IPS DF 4.7 (cell line): ENCODE measurements around the gene SLC18A2.
"Not testable (repeated sequence)": the region's sequence is repeated elsewhere in the genome, so short reads cannot be mapped to it uniquely, and the experiment has no call there.

Experiments used
- DNase-seq: peaks from one replicate; pipeline ENCODE4 v3.0.0-alpha.2; 2013; ENCODE audit warnings: low spot score; ENCODE audit errors: extremely low read depth

The SLC18A2 gene

DNA sequence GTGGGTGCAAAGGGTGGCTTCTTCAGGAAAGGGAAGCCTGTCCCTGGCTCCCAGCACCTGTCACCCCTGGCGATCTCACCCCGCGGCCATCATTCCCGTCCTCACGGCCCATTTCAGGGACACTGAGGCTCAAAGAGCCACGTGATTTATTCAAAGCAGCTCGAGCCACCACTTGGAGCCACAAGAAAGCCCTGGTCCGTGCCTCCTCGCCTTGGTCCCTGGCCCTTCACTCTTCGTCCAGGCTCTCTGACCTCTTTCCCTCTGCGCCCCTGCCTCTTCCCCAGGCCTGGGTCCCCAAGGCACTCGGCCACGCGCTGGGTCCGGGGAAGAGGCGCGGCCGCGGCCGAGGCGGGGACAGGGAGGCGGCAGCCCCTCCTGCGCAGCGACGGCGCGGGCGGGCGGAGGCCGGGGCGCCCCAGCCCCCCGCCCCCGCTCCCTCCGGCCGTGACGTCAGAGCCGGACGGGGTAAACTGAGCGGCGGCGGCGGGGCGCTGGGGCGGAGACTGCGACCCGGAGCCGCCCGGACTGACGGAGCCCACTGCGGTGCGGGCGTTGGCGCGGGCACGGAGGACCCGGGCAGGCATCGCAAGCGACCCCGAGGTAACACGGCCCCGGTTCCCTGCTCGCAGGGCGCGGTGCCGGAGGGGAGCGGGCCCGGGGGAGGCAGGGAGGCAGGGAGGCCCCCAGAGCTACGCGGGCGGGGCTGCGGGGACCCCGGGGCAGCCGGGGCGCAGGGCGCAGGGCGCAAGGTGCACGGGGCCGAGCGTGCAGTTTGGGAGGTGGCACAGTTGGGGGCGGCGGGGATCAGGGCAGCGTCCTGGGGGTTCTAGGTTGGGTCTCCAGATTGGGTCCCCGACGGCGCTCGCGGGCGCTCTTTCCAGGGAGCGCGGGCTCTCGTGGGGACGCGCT, at the start of gene SLC18A2:
TSS of gene SLC18A2 (plus strand) at position 494 of the 909 bp plus-strand sequence. CDS start 580 bp downstream, outside the sequence.
- DNase-seq, result no peak

DNA sequence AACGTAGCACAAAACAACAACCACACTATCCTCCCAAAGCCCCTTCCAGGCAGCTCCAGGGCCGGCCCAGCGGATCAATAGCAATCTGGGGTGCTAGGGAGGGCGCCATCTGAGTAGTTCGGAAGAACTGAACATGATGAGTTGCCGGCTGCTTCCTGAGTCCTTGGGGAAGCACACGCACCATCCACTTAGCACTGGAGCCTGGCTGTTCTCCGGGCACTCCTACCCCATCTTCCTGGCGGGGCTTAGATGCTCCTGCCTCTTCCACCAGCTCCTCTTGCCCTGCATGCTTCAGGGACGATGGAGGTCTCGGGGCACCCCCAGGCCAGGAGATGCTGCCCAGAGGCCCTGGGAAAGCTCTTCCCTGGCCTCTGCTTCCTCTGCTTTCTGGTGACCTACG, 43.7 kb upstream of the SLC18A2 start, which contains the start of gene KCNK18:
TSS of gene KCNK18 (plus strand) at position 301 of the 400 bp plus-strand sequence. CDS start at position 301, 0 bp downstream.
- DNase-seq, result no peak

DNA sequence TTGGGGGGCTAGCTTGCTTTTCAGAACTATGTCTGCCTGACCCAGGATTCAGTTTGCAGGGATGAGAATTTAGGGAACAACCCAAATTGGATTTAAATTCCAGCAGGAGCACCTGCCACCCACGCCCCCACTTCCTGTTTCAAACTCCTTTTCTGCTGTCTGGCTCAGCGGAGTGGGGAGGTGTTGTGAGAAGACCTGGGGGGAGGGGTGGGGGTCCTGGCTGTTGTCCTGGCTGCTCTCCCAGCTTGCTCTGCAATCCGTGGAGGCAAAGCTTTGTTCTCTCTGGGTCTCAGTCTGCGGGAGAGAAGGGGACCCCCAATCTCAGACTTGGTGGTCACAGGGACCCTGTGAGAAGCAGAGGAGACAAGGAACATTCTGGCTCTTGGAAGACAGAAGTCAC, 42.8 kb upstream of the SLC18A2 start:
- DNase-seq, result no peak

DNA sequence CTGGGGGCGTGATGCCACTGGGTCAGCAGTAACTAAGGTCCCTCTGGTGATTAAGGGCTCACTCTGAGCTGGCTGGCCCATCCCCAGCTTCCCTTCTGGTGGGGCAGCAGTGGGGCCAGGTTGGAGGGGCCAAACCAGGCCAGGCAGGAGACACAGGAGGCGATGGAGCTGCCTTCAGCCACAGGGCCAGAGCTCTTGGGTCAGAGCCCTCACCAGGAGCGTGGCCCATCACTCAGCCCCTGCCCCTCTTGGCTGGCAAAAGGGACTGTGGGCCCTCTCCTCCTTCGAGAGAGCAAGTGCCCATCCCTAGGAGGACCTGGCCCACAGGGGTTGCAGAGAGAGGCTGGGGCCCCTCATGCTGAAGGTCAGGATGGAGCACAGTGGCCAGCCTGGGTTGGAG, 39.1 kb upstream of the SLC18A2 start:
- DNase-seq, result no peak

DNA sequence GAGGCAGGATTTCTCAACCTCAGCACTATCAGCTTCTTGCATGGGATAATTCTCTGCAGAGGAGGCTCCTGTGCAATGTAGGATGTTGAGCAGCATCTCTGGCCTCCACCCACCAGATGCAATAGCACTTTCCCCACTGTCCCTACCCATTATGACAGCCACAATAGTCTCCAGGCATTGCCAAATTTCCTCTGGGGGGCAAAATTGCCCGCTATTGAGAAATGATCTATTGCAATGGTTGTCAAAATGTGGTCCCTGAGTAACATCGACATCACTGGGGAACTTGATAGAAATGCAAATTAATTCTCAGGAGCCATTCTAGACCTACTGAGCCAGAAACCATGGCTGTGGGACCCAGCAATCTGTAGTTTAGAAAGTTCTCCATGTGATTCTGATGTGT, 36.6 kb upstream of the SLC18A2 start:
- no peak for DNase-seq

DNA sequence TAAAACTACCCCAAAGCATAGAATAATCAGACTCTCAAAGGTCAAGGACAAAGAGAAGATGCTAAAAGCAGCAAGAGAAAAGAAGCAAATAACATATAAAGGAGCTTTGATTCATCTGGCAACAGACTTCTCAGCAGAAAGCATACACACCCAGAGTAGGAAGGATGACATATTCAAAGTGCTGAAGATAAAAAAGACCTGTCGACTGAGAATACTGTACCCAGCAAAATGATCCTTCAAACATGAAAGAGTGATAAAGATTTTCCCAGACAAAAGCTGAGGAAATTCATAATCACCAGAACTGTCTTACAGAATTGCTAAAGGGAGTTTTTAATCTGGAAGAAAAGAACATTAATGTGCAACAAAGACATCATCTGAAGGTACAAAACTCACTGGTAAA, 28.7 kb upstream of the SLC18A2 start:
- no peak for DNase-seq

DNA sequence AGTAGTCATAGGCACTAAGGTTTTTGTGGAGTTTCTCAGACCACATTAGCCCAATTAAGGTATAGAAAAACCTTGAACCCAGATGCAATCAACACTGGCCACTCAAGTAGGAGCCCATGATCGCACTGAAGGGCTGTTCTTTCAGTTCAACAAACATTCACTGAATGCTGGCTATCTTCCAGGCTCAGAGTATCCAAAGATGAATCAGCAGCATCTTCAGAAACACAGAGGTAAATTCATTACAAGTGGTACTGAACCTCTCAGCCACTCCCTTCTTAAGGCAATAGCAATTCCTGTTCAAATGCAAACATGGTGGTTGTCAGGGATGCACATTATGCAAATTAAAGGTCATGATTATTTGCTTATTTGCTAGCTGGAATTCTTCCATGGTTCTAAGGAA, 26.5 kb upstream of the SLC18A2 start:
- DNase-seq, result no peak

DNA sequence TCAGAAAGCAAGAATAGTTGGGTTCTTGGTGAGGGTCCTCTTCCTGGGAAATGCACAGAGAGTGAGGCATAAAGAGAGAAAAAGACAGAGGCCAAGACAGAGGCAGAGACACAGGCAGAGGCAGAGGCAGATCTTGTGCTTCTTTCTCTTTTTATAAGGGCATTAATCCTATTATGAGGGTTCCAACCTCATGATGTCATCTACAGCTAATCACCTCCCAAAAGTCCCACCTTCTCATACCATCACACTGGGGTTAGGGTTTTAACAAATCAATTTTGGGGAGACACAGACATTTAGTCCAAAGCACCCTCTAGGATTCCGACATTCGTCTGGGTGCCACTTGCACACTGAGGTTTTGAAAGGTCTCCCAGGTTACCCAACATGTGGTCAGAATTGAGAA, 25.8 kb upstream of the SLC18A2 start:
- DNase-seq, result no peak

DNA sequence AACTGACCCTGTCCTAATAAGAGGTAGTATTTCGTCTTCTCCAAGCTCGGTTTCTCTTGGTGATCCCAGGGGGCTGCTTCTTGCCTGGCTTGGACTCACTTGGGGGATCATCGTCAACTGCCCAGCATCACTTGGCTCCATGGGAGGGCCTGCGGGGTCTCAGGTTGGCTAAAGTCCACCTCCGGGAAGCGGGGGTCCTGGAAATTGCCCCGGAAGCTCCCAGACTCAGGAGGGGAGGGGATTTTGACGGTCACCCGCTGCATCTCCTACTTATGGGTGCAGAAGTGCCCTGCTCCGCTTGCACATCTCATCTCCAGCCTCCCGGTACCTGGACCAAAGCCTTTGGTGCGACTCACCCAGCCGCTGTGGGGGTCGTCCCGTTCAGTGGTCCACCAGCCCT, 24.9 kb upstream of the SLC18A2 start:
- DNase-seq, result no peak

DNA sequence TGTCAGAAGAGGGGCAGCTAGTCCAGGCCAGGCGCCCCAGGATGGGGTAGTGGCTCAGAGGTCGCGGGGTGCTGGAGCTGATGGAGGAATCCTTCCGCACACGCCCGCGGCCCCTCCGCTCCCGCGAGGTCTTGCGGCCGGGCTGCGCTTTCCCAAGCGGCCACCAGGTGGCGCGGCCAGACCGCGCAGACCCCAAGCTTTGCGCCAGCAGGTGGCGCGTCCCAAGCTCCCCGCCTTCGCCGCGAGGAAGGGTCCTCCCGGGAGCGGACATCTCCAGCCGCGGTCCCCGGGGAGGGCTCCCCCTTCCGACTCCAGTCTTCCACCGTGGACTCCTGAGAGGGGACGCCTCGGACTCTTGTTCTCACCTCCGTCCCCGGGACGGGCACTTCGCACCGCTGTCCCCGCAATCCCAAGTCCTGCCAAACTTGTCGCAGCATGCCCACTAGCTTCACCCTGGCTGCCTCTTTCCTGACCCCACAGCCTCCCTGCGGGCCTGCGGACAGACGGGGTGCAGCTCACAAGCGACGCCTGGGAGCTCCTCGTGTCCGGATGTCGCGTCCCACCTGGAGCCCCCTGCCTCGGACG, 24.2 kb upstream of the SLC18A2 start:
- DNase-seq, result no peak

DNA sequence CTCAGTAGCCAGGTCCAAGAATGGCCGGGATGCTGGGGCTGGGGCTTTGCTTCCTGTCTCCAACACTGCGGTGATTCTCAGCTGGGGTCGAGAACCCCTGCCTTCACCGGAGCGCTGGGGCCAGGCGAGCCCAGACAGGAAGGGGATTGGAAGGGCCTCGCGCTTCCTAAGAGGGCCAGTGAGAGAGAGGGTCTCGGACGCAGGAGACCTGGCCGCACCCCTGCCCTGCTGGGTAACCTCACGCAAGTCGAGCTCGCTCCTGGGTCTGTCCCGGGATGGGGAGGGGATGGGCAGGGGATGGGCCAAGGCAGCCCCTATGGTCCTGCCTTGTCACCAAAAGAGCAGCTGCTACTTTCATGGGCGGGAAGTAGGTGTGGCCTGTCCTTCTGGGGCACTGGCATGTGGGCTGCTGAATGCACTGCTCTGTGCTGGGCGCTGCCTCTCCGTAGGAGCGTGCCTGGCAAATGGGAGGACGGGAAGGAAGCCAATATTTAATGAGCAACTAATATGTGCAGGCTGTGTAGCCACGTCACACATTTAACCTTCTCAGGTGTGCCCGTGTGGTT, 23.6 kb upstream of the SLC18A2 start:
- DNase-seq, result no peak

DNA sequence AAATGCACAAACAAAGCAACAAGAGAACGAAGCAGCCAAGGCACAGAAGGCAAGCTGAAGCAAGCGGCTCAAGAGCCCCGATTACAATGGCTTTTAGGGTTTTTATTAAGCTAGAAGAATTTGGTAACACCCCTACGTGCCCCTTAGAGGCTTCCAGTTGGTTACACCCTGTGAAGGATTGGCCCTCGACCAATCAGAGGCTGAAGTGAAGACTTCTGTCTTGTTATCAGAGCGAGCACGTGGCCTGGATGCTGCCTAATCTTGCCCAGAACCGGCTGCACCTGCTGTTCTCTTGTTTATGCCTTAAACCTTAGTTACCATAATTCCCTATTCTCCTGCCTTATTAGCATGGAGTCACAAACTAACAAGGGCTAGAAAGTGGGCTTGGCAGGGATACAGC, 22.3 kb upstream of the SLC18A2 start:
- no peak for DNase-seq

DNA sequence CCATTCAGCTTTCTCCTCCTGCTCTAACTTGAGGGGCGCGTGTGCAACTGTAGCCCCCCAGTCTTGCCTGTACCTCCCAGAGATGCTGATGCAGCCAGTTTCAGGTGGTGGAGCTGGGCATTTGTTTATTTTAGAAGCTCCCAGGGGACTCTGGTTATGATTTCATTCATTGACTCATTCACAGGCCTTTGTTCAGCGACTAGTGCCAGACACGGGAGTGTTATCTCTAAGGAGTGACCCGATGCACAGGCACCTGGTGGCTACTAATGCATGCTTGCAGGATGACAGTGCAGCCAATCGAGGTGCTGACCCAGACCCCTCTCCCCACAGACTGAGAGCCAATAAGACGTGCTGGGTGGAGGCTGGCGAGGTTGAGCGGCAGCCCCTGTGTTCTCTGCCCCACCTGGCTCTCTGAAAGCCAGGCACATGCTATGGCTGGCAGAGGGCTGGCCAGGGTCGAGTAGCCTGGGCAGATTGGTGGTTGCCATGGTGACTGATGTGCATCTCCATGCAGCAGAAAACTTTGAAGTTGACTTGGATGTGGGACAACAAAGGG, 19.7 kb upstream of the SLC18A2 start:
- no peak for DNase-seq

DNA sequence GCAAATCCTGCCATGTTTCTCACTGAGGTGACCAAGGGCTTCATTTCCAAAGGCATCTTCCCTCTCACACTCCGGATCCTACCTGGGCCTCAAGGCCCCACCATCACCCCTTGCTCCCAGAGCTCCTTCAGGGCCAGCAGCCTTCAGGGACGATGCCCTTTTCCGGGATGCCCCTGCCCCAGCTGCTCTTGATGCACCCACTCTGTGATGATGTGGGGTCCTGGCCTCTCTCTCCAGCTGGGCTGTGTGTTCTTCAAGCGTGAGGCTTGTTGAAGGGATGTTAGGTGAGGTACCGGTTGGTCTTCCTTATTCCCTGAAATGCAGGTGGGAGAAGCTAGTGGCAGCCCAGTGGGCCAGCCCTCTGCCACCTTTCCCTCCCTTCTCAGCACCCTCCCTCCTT, 18.4 kb upstream of the SLC18A2 start:
- no peak for DNase-seq

DNA sequence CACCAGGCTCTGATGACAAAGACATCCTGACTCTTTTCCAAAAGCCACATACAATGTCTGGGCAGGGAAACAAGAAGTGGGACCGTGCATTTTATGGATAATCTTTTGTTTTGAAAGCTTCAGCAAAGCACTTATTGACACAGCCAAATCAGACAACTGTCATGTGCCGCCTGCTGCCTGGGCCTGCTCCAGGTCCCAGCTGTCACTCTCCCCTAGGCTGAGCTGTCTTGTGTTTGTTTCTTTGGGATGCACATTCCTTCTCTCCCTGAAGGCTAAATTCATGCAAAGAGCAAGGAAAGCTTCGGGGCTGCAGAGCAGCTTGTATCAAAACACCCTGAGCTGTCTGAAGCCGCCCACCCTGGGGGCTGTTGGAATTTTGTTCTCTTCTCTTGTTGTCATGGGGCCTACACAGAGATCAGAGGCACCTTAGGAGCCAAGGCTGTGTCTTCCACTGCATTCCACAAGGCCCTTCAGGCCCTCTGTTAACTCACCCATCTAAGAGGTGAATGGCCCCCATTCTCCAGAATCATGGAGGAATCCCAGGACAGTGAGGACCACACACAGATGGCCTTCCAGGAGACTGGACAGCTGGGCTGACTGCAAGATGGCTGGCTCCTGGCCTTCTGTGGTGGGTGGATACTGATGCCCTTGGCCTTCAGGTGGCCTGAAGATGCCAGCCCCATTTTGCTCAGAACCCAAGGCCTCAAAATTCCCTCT, 17.8 kb upstream of the SLC18A2 start:
- DNase-seq, result no peak

DNA sequence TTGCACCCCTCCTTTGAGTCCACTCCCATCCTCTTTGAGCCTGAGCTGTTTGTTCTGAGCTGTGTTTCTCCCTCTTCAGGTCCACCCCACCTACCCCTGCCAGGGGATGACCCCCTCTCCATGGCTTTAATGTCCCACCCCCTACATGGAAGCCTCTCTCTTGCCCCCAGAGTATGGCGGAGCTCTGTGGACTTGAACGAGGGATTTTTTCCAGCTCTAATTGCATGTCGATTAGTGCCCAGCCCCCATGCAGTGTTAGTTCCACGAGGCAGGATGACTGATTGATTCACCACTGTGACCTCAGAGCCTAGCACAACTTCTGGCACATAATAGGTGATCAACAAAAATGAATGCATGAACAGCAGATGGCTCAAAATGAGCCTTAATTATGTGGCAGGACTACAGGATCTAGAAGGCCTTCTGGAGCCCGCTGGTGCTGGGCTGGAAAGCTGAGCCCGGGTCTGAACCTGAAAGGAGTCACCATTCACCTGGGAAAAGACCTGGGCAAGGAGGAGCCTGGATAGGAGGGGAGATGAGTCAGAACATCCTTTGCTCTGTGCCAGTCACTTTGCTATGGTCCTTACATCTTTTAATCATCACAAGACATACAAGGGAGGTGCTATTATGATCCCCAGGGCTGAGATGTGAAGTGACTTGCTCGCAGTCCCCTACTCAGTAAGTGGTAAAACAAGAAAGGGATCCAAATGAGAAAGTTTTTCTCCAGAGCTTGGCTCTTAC, 17.1 kb upstream of the SLC18A2 start:
- no peak for DNase-seq

DNA sequence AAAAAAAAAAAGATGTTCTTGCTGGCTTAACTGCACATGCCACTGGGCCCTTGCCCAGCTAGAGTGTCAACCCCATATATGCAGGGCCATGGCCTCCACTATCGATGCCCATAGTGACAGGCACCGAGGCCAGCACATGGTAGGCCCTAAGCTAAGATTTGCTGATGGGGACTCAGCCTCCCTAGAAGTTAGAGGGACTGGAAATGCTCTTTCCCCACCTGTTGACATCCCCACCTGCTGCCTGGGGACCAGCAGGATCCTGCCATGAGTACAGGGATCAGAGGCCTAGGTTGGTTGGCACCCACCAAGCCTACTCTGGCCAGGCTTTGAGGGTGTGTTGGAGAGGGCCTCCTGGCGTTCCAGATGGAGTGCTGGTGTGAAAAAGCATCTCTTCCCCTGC, 16.0 kb upstream of the SLC18A2 start:
- no peak for DNase-seq

DNA sequence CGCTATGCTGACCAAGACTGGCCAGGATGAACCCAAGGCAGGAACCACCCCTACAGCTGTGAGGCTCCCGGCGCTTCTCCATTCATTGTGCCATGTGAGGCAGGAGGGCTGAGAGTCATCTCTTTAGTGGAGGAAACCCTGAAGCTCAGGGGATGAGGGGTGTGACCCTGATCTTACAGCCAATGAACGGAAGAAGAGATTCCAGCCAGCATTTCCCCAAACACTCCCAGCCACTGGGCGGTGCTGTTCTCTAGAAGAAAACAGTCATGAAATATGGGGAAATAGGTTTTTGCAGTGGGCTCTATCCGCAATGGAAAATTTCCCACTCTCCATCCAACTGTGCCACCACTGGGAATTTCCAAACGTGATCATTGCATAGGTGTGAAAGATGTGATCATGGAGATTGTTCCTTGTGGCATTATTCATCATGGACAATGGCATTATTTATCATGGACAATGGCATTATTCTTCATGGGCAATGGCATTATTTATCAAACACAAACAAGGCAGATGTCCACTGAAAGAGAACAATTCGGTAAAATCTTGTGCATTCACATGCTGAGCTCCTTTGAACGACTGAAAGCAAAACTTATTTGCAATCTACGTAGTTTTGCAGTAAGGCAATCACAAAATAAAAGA, 14.0 kb upstream of the SLC18A2 start:
- no peak for DNase-seq

DNA sequence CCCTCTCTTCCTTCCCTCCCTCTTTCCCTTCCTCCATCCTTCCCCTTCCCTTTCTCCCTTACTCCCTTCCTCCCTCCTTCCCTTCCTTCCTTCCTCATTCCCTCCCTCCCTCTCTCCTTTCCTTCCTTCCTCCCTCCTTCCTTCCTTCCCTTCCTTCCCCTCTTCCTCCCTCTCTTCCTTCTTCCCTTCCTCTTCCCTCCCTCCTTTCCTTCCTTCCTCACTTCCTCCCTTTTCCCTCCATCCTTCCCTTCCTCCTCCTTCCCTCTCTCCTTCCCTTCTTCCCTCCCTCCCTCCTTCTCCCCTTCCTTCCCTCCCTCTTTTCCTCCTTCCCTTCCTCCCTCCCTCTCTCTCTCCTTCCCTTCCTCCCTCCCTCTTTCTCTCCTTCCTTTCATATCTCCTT, 12.7 kb upstream of the SLC18A2 start:
- DNase-seq, result no peak

DNA sequence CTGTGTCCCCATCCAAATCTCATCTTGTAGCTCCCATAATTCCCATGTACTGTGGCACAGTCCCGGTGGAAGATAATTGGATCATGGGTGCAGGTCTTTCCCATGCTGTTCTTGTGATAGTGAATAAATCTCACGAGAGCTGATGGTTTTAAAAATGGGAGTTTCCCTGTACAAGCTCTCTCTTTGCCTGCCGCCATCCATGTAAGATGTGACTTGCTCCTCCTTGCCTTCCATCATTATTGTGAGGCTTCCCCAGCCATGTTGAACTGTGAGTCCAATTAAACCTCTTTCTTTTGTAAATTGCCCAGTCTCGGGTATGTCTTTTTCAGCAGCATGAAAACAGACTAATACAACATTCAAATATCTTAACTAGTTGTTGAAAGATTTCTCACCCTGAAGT, 10.8 kb upstream of the SLC18A2 start:
- DNase-seq, result not testable (repeated sequence)
